NK-92 treated with Interleukin-12 subunit alpha and Interleukin-12 subunit beta, amount 100 ng/mL, for 24 hours (cell line): ENCODE measurements around the gene TEAD4.
"Not testable (repeated sequence)": the region's sequence is repeated elsewhere in the genome, so short reads cannot be mapped to it uniquely, and the experiment has no call there.

Experiments used
- DNase-seq: peaks from one replicate; lab custom pipeline; 2025; lab: John Stamatoyannopoulos, UW

The TEAD4 gene

DNA sequence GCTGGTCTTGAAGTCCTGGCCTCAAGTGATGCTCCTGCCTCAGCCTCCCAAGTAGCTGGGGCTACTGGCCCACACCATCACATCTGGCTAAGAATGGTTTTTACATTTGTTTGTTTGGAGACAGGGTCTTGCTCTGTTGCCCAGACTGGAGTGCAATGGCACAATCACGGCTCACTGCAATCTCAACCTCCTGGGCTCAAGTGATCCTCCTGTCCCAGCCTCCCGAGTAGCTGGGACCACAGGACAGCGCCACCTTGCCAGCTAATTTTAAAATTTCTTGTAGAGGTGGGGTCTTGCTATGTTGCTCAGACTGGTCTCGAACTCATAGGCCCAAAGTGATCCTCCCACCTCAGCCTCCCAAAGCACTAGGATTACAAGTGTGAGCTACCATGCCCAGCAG is 89.3 kb downstream of the TEAD4 start:
- DNase-seq, result no peak

DNA sequence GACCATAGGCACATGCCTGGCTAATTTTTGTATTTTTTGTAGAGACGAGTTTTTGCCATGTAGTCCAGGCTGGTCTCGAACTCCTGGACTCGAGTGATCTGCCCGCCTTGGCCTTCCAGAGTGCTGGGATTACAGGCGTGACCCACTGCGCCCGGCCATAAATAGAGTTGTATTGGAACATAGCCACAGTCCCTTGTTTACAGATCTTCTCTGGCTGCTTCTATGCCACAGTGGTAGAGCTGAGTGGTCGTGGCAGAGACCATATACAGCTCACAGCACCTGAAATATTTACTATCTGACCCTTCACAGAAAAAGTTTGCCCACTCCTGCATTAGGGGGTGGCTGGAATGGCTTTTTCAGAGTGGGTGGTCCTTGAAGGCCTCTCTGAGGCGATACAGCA is 90.0 kb downstream of the TEAD4 start:
- no peak for DNase-seq

DNA sequence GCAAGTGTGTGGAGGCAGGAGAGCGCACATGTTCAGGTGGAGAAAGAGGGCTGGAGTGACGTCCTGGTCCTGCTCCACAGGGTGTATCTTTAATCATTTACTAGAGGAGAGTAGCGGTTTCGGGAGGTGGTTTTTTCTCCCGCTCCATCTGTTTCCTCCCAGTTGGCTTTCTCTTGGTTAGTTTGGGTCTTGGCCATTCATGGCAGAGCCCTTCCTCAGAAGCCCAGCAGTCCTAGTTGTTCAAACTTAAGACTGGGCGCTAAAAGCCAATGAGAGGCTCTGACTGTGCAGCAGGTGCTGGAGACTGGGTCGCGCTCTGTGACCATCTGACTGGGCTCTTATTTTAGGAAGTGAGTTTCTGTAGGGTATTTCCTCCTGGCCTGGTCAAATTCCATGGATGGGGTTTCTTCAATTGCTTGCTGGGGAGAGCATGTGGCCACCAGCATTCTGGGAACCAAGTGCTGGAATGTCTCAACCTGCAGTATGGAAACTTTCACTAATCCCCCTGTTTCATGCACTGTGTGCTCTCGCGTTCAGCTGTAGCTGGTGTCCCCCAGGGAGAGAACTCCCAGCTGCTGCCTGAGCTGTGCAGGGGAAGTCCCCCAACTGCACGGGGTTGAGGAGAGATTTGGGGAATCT is 90.5 kb downstream of the TEAD4 start:
- DNase-seq, result no peak

DNA sequence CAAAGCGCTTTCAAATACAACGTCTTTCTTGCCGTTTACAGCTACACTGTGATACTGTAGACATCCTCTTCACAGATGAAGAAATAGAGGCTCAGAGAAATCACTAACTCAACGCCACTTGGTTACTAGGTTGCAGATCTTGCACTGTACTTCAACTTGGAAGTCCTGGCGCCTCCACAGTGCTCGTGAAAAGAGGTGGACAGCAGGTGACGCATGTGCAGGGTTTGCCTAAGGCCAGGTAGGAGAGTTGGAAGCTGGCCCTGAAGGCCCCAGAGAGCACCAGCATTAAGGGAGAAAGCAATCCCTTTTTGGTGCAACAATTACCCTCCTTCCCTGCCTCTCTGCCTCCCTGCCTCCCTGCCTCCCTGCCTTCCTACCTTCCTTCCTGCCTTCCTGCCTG is 95.2 kb downstream of the TEAD4 start:
- DNase-seq, result no peak

DNA sequence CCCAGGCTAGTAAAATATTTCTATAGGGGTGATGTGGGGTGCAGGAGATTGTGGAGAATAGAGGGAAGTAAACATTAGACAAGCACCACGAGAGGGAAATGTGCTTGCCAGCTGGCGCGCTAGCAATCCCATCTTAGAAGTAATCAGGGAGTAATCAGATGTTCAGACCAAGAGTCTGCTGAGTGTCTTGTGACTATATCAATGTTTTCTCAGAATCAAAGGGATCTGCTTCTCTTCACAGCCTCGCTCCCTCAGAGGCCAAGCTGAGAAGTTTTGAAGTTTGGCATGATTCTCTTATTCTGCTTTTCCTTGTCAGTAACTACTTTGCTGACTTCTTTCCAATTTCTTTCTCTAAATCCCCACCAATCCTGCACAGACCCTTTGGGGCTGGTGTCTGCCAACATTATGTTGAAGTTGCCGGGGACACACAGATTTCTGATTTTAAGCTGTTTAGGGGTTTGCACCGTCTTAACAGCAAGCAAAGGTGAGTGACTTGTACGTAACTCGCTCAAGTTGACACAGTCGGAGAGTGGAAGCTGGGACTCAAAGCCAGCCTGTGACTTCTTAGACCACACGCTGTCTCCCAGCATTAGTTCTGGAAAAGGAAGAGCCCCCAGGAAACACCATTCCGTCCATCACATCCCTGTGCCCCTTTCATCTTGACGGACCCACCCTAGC is 96.0 kb downstream of the TEAD4 start:
- no peak for DNase-seq

DNA sequence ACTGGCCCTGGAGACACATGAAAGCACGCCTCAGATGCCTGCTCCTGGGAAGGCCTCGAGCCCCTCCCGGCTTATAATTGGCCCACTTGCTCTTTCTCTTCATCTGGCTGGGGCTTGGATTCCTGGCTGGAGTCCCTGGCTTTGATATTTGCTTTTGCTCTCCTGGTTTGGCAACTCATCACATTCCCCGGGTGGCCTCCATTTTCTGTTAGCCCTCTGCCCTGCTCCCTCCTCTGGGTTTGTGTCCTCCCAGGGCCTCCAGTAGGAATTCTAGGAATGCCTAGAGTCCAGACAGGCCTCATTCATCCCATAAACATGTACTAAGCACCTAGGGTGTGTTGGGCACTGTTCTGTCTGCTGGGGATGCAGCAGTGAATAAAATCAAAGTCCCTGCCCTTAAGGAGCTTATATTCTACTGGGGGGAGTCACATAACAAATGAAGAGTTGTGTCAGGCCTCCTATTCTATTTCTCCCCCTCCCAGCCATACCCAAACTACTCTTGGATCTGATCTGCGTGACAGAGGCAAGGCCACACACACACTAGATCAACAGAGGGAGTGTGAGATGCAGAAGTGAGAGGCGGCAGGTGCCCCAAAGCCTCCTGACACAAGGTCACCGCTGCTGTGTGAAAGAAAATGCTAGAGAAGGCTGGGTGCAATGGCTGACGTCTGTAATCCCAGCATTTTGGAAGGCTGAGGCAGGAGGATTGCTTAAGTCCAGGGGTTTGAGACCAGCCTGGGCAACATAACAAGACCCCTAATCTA is 96.7 kb downstream of the TEAD4 start:
- no peak for DNase-seq

DNA sequence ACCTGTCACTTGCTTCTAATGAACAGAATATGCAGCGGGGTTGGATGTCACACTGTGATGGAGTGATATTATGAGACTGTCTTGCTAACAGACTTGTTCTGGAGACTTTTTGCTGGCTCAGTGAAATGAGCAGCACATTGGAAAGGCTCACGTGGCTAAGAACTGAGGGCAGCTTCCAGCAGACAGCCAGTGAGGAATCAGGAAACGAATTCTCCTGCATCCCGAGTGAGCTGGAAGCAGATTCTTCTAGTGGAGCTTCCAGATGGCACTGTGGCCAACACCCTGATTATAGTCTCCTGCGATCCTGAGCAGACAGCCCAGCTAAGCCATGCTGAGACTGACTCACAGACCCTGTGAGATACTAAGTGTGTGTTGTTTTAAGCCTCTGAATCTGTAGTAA is 101.9 kb downstream of the TEAD4 start:
- DNase-seq, result no peak

DNA sequence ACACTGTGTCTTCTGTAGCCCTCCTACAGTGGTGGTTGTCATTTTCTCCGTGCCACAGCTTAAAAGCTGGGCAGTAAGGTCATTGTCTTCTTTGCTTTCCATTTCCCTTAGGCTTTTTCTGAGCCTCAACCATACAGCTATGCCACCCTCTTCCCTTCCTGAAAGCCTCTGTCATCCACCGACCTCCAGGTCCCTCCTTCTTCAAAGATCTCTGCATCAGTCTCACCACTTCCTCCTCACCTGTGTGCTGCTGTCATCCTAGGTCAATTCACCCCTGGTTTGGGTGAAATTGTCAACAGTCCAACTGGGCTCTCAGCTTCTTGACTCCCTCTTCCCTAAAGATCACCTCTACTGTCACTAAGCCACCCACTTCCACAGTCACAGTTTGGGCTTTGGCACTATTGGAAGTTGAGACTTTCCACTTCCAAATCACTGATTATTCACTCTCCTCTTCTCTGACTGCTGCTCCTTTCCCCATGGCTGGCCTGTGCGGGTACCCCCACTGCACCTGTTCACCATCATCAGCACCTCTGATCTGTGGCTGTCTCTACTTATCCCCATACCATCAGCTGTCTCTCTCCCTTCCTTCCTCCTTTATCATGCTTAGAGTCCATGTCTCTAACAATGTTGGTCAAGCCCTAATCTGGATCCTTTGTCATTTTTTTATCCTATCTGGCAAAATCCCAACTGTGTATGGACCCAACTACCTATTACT is 102.5 kb downstream of the TEAD4 start:
- no peak for DNase-seq

DNA sequence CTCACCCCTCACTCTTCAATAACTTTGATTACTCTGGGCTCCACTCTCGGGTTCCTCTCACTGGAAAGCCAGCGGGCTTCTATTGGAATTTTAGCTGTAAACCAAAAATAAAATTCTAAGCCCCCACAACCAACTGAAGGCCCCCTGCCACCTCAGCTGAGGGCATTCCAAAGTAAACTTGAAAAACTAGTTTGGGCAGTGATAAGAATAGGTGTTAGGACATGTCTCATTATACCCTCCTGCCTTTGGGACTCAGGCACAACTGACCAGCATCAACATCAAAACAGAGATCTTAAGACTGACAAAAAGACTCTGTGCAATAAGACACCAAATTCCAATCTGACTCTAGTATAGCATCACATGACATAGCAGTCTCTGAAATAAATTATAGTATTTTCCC is 106.1 kb downstream of the TEAD4 start:
- DNase-seq, result no peak

DNA sequence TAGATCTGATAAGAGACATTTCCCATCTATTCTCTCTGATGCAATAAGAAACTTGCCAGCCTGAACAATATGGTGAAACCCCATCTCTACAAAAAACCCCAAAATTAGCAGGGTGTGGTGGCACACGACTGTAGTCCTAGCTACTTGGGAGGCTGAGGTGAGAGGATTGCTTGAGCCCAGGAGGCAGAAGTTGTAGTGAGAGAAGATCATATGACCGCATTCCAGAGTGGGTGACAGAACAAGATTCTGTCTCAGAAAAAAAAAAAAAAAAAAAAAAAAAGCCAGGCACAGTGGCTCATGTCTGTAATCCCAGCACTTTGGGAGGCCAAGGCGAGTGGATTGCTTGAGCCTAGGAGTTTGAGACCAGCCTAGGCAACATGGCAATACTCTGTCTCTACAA is 106.6 kb downstream of the TEAD4 start:
- DNase-seq, result not testable (repeated sequence)

DNA sequence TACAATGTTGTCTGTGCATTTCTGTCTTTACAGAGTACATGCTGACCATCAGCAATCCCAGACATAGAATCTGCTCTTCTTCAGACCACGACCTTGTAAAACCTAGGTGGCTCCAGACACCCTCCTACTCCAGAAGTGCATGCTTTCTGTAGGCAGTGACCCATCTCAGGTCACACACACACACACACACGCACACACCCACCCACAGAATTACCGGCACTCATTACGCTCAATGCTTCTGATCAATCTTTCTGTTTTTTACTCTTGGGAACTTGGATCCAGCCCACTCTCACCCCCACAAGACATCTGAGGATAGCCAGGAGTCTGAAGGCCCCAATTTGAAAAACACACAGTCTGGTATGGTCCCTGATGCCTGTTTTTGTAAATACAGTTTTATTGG is 110.5 kb downstream of the TEAD4 start:
- DNase-seq, result no peak

DNA sequence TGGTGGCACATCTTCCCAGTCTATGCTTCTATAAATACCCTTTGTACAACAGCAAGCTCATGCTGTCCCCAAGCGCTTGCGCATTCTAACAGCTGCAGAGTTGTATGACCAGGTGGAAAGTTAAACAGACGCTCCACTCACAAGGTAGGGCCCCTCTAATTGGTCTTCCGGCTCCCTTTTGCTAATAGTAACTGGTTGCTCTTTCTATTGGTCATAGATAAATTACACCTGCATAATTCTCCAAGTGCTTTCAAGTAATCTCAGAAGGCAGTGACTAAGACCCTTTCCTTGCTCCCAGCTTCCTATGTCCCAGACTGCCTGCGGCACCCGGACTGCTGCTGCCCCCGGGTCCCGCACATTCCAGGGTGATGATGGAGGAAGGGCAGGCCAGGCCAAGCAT is 111.9 kb downstream of the TEAD4 start:
- DNase-seq, result no peak

DNA sequence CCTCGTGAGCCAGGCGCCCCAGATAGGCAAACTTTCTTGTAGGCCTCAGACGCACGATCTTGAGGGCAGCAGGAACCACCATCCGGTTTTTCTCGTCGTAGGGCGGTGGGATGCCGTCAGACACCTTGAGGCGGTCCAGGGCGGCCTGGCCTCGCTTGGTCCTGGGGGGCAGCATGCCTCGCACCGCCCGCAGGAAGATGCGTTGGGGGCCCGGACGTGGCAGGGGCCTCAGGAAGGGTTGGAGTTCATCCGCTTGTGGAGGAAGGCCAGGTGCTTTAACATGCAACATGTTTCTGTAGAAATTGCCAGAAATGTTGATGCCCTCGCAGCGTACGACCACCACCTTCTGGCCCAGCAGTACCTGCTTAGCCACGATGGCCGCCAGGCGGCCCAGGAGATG is 112.5 kb downstream of the TEAD4 start:
- no peak for DNase-seq

DNA sequence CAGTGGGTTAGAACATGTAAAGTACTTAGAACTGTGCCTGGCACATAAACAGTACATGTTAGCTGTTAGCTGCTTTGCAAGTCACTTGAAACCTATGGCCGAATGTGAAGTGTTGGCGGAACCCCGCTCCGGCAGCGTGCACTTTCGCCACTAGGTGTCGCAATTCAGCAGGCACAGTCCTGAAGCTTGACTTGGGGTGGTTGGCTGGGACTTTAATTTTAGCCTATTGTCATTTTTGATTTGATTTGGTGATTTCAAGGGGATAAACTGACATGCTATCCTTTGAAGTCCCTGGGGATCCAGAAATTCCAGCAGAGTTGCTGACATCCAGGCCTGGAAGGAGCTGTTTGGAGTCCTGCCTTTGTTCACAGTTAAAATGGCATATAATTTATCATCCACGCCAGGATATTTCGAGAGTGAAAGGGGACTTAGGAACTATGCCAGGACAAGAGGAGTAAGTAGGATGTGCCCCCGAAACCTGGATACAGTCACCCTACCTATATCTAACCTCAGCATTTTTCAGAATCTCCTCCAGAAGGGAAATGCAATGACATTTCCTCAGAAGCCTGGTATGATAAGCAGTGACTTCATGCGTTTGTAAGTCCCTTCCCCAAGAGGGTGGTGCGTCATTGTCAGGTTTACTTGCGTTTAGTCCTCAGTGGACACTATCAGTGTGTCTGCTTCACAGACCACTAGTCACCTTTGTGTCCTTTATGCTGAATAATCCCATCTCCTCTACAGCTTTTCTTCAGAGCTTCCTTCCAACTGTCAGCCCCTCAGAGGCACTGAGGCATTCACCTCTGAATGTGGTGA is 114.4 kb downstream of the TEAD4 start:
- no peak for DNase-seq

DNA sequence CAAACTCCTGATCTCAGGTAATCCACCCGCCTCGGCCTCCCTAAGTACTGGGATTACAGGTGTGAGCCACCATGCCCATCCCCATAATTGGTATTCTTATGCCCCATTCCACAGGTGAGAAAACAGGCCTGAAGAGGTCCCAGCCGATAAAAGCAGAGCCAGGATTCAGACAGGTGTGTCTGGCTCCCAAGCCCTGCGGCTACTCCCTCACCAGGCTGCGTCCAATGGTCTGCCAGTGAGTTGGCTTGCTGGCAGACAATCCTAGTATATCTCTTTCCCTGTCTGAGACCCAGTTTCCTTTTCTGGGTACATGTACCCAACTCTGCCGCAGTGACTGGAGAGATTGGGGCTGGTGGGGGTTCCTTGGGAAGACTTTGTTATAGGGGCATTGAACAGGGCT is 116.1 kb downstream of the TEAD4 start:
- DNase-seq, result no peak

DNA sequence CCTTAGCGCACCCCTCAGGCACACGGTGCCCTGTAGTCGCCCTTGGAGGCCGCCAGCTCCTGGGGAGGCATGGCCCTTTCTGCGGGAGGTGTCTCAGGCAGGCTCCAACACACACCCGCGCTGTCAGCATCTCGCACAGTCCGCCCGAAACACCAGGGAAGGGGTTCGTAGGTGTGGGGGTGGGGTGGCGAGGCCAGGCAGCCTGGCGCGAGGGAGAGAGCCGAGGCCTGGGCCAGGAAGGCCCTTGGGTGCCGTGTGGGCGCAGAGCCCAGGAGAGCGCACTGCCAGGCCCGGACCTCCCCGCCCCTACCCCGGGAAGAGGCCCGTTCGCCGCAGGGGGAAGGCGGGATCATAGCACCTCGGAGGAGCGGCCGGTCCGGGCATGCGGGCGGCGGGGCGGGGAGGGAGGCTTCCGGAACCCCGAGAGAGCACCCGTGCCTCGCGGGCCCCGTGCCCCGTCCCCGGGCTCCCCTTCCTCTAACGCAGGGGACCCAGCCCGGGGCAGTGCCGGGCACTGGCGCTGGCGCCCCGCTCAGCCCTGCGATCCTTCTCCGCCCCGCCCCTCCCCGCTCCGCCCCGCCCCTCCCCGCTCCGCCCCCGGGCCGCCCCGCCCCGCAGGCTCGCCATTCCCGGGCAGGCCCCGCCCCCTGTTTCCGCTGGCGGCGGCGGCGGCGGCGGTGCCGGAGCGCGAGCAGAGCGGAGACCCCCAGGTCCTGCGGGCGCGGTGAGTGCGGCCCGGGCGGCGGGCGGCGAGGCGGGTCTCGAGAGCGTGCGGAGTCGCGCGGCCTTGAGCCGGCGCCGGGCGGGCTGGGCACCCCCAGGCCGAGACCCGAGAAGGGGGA is 117.8 kb downstream of the TEAD4 start, which contains the start of gene TSPAN9:
Gene TSPAN9 (plus strand): TSS at position 650 of the 842 bp plus-strand sequence. CDS start 123,815 bp downstream, outside the sequence.
- no peak for DNase-seq

DNA sequence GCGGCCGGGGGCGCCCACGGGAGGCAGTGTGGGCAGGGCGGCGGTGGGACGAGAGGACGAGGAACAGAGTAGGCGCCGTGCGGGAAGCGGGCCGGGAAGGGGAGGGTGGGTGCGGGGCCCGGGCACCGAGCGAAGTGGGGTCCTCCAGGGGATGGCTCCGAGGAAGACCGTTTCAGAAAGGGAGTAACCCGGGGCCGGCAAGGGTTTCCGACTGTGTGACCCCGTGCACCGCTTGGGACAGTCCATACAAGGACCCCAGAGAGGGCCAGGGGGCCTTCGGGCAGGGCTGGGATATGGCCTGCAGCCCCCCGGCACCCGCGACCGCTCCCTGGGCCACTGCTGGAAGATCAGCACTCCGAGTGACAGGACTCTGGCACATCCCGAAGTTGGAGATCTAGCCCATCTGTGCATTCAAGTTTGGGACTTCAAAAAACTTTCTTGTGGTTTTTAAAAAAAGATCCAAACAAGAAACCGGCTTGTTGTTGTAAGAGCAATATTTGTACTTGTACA is 118.4 kb downstream of the TEAD4 start:
- DNase-seq, result no peak

DNA sequence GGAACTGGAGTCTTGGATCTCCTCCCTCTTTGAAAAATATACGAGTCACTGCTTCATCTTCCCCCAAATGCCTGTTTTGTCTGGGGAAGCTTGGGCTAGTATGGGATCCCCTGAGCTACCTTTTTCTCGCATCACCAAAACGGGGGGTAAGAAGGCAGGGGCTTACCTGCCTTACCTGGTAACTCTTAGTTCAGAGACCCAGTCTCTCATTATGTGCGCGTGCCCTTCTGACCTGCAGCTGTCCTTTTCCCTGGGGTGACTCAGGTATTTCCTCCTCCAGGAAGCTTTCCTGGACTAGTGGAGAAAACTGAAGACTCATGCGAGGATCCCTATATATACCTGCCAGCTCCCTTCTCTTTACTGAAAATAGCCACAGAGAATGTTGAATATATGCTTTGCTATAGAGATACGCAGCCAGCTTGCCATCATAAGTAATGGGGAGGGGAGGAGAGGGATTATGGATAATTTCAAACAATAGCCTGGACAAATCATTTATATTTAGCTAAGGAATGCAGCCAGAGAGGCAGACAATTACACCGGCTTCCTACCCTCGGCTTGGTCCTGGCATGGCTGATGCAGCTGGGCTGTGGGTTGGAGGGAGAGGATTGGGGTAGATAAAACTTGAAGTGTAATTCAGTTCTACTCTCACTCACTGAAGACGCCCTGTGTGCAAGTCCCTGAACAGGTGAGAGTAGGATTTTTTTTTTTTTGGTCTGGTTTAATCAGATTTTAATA is 119.1 kb downstream of the TEAD4 start:
- DNase-seq, result no peak

DNA sequence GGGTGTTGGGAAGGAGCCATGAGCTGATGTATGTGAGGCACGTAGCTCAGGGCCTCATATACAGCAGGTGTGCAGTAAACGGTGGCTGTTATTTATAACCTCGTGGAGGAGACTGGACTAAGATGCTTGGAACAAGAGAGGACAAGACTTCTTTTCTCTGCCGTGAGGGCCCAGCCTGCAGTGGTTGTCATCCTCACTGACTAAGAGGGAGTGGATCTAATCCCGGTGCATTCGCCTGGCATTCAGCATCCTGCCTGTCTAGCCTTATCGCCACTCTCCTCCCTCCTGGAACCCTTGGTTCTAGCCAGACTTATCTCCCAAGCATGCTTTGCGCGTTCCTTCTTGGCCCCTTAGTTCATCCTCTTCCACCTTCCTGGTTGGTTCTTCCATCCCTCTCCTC is 121.9 kb downstream of the TEAD4 start:
- no peak for DNase-seq

DNA sequence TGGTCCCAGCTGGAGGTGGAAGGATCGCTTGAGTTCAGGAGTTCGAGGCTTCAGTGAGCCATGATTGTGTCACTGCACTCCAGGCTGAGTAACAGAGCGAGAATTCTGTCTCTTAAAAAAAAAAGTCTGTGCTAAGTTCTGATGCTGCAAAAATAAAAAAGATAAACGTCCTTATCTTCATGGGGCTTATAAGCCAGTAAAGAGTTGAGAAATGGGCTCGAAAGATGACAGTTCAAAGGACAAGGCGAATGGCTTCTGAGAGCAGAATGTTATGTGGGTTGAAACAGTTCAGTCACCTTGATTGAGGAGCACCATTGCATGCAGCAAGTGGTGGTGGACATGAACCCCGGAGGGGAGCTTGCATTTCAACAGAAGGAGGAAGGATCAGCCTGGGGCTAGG is 122.7 kb downstream of the TEAD4 start:
- DNase-seq, result no peak
